Fibroblast of the conjunctiva (primary cell): ENCODE results near the gene ESRRB.

Source experiments
- DNase-seq: peaks from one replicate; pipeline ENCODE4 v3.0.0-alpha.2; 2010; ENCODE audit warnings: low read depth

Gene ESRRB

DNA sequence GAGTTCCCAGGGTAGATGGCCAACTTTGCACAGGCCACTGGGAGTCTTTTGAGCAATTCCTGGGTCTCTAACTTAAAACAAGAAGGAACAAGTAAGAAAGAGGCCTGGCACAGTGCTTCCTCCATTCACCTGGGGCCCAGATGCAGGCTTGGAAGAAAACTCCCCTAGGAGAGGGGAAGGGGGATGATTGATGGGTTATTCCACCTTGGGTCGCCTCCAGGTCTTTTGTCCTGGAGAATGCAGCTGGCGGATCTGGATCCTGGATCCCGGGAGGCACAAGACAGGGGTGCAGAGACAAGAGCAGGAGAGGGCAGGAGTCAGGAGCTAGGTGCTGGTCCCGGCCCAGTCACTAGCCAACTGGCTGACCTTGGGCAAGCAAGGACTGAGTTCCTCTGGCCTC is 74.5 kb downstream of the ESRRB start:
- DNase-seq: no peak

DNA sequence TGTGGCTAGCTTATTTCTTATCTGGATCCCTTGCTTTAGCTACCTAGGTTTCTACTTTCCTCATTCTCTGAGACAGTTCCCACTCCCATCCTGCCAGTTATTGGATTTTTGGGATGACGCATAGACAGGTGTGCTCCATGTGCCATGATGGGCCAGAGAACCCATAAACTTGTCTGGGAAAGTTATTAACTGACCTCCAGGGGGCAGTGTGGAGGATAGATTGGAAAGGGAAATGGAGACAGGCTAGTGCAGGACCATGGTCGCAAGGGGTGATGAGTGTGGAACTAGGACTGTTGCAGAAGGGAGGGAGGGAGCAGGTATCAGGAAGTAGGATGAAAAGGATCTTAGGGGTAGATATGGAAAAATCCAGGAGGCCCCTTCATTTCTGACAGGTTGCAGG is 80.3 kb downstream of the ESRRB start:
- no peak for DNase-seq

DNA sequence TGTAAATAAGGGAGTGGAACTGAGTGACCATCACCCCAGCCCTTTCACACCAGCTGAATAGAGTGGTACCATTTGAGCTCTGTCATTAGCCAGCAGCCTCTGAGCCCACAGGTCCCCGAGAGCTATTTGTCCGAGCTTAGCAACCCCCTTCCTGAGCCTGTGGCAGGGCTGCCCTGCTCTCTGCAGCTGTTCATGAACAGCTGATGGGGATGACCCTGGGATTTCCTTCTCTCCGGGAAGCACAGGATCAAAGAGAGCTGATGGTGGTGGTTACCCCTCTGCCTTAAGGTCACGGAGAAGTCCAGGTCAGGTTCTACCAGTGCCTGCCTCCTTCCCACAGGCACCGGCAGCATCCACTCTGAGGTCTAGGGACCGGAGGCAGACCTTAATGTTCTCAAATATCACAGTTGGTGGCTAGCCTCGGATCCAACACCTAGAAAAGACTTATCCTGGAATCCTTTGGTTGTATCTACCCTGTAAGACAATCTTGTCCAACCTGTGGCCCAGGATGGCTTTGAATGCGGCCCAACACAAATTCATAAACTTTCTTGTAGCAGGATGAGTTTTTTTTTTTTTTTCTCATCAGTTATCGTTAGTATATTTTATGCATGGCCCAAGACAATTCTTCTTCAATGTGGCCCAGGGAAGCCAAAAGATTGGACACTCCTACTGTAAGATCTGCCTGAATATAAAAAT is 81.1 kb downstream of the ESRRB start:
- DNase-seq: no peak

DNA sequence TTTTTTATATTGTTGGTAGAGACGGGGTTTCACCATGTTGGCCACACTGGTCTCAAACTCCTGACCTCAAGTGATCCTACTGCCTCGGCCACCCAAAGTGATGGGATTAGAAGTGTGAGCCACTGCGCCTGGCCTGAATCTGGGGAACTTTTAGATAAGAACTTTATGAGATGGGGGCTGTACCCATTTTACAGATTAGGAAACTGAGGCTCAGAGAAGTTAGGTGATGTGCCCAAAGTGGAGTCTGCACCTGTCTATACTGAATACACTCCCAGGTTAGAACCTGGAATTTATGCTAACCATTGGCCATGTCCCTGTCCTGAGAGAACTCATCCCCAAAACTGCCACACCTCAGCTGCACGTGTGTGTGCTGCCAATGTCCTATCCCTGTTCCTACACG is 81.9 kb downstream of the ESRRB start:
- DNase-seq: no peak

DNA sequence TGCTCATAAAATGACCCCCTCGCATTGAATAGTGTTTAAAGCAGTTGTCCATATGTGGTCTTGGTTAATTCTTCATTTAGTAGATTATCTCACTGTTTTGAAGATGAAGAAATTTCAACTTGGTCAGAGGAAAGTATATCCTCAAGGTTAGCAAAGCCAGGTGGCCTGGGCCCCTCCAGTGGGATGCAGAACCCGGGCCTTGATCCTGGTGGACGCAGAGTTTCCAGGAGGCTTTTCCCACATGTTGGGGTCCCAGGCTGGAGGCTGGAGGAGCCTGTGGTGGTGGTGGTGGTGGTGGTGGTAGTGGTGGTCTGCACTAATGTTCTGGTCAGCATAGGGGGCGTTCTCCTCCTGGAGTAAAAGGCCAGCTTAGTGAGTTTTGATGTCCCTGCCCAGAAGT is 85.9 kb downstream of the ESRRB start:
- no peak for DNase-seq

DNA sequence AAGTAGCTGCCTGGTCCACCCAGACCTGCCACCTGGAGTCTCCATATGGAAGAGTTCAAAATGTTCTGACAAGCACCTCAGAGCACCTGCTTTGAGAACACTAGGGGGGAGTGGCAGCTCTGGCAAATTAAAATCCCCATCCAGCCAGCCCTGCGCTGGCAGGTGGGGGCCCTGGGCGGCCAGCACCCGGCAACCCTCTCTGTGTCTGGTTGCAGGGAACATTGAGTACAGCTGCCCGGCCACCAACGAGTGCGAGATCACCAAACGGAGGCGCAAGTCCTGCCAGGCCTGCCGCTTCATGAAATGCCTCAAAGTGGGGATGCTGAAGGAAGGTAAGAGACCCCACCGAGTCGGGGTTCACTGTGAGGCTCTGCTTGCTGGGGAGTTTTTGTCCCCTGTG is 86.4 kb downstream of the ESRRB start:
- DNase-seq: no peak

DNA sequence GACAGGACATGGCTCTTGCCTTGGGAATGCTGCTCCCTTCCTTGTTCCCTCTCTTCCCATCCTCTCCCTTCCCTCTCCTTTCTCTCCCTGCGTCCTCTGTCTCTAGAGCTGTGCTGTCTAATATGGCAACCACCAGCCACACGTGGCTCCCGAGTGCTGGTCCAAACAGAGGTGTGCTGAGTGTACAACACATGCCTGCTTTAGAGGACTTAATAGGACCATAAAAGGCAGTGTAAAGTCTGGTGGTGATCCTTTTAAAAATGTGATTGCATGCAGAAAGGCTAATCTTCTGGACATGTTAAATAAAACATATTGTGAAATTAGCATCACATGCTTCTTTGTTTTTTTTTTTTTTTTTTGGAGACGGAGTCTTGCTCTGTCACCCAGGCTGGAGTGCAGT is 87.2 kb downstream of the ESRRB start:
- no peak for DNase-seq

DNA sequence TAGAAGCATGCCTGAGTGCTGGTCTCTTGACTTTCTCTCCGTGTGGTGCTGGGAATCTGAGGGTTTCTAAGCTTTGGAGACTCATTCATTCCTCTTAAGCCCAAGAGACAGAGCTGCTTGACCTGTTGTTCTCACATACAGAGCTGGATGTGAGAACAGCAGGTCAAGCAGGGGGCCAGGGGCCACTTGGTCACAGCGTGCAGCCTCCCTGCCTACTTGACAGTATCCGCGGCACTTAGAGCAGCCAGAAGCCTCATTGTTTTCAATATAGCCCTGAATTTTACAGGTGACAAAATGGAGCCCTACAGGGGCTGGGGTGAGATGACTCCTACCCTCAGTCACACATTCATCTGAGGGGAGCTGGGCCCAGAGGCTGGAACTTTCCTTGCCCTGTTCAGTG is 88.9 kb downstream of the ESRRB start:
- DNase-seq: no peak

DNA sequence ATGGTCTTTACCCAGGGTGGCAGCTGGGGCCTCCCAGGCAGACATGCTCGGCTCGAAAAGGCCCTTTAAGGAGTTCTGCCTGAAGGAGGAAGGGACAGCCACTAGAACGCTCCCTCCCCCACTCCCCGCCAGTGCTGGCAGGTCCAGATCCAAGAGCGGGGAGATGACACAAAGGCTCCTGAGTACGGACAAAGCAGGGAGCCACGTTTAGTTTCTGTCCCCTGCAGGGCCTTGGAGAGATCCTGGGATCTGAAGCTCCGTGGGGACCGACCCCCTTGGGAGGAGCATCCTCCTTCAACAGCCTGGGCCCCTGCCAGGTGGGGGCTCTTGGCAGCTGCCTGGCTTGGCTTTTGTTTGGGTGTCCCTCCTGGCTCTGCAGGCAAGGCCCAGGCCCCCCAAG is 89.7 kb downstream of the ESRRB start:
- no peak for DNase-seq

DNA sequence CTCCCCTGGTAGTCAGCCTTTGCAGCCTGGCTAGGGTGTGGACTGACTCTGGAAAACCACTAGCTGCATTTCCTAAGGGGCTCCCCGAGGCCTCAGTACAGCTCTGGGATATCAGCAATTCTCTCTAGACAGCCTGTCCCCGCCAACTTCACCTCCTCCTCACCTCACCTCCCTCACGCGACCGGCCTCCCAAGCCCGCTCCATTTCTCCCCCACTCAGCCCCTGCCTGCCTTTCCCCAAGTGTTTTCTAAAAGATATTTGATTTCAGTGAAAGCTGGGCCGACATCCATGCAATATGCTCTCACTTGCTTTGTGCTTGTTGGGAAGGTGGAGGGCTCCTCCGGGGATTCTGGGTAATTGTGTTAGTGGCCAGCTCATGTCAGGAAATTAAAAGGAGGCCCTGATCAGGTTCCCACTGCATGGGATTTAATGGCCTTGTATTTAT is 91.8 kb downstream of the ESRRB start:
- no peak for DNase-seq

DNA sequence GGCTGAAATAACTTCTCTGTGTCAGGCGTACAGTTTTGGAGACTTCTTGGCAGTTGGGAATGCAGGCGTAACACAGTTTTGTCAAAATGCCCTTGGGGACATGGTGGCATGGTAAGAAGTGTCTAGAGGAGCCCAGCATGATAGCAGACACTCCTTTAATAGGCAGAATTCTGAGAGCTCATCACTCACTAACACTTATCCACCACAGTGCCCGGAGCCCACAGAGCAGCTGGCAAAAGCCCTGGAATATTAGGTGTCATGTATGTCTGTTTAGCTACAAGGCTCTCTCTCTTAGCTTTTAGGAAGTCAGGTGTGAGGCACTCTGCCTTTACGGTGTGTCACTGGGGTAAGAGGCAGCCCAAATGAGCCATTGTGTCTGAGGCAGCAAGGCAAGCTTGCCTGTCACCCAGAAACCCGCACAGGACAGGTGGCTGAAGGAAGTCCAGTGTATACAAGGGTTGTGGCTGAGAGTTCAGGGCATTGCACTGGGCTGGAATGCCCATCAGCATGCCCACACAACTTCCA is 96.3 kb downstream of the ESRRB start:
- DNase-seq: no peak

DNA sequence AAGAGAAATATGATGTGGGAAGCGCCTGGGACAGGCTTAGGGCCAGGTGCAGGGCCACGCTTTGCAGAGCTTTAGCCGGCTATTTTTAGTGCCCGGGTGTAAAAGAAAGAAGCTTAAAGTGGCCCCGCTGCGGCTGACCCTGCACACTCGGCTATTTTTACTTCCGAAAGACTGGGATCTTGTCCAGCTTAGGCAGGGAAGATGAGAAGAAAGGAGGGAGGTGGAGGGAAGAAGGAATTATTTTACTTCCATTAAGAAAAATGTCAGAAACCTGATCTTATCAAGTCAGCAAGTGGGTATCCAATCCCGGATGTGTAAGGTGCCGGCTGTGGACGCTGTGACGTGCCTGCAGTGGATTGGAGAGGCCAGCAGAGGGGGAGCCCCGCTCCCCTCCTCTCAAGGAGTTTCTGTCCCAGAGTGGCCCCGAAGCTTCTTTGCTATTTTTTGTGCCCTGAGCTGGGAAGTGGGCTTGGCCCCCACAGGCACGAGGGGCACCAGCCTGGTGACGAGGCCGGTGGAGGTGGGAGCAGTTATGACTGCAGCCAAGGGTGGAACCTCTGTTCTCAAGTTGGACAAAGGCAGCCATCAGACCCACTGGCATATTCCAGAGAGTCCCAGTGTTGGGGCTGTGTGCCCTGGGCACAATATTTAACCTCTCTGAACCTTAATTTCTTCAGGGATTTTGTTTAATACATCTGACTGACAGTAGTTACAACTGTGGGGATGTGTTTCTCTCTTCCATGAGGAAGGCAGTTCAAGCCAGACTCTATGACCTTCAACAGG is 97.7 kb downstream of the ESRRB start:
- no peak for DNase-seq

DNA sequence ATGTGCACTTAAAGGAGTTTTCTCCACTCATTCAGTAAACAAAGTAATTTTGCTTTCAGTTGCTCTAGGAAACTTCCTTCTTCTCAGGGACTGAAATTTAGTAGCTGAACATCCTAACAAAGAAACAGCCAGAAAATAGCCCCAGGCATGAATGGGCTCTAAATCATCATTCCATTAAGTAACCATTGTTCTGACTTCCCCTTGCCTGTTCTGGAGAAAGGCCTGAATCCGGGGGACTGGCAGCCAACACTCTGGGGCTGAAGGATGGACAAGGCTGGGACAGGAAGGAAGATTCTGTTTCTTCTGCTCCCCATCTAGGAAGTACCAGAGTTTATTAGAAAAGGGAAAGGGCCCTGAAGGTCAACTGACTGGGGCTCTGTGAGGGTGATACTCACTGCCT is 104.5 kb downstream of the ESRRB start:
- no peak for DNase-seq

DNA sequence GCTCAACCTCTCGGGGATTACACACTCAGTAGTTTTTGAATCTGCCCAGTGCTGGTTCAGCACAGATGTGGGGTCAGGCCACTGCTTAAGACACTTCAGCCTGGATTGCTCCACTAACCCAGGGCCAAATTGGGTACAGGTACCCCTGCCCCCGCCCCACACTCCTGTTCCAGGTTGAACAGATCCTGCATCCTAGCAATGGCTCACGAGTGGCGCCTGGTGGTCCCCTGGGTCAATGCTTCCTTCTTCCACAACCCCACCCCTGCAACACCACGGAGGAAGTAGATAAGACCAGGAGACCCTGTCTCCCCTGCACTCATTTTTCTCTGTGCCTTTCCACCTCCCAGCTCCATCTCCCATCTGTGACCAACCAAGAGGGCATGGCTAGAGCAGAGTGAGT is 108.4 kb downstream of the ESRRB start:
- no peak for DNase-seq

DNA sequence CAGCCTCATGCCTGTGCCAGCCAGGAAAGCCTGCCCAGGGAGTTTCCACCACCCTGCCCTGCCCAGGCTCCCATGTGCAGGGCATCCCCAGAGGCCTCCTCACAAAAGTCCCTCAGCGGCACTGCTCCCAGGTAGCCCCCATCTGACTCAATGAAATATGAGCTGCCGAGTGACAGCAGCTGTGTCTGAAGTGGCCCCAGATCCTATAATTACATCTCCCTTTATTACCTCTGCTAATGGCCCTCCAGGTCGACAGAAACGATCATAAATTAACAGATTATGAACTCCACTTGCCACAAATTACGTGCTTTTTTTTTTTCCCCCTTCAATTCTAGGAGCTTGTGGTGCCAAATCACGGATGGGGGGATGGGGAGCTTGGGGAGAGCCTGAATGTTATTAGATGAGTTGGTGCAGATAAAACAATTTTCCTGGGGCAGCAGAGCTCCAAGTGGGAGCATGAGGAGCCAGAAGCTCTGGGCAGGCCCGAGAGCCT is 110.4 kb downstream of the ESRRB start:
- DNase-seq: no peak

DNA sequence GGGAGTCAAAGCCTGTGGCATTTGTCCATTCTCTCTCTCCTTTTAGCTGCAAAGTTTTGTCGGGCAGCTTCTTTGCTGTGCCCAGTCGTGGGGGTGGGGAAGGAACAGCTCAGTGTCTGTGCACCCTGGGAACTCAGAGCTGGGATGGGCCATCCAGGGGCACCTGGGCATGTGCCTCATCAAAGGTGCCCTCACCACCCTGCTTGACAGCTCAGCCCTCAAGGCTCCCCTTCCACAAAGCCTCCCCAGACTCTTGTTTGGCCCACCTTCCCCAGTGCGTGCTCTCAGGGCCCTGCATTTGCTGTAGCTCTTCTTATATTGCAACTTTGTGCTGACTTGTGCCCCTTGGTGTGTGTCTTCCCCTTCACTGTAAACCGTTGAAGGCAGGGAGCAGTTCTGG is 112.6 kb downstream of the ESRRB start:
- DNase-seq: no peak

DNA sequence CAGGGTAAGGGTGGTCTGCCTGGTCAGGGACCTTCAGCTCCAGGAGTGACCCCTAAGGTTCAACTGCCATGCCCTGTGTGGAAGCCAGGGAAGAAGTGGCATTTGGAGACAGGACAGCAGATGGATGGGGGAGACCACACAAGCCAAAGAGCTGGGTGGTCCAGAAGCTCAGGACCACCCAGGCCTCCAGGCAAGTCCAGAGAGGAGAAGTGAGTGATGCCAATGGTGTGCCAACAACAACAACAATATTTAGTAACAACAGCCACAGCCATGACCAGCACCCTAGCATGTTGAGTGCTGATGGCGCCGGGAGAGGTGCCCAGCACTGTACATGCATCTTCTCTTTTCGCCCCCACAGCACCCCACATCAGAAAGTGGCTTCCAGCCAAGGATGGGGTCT is 113.7 kb downstream of the ESRRB start:
- no peak for DNase-seq

DNA sequence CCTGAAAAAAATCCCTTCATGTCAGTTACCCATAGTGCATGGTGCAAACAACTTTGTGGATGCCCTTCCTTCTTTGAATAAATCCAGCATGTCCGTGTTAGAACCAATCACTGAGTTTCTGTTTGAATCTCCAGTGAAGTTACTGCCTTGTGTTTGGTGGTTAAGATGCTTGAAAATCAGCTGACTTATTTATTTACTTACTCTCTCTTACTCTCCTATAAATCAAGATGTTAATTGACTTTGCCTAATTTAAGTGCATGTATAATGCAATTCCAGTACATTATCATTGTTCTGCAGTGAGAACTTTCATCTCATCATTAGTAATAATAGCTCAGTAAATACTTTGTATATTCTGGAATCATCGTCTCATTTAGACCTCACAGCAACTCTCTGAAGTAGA is 114.2 kb downstream of the ESRRB start:
- DNase-seq: no peak

DNA sequence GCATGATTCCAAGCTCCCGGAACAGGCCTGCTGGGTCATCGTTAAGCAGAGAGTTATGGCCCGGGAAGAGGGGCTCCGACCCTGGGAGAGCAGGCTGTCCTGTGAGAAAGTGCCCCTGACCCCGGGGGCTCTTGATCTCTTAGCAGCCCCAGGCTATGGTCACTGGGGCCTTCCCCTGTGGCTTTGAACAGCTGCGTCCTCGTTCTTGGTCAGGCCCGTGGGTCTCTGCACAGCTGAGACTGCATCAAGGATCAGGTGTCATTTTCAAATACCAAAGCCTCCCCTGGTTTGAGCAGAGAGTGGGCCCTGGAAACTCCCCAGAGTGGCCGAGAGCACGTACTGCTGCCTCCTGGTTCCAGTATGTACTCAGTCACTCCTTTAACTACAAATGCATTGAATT is 114.8 kb downstream of the ESRRB start:
- DNase-seq: no peak

DNA sequence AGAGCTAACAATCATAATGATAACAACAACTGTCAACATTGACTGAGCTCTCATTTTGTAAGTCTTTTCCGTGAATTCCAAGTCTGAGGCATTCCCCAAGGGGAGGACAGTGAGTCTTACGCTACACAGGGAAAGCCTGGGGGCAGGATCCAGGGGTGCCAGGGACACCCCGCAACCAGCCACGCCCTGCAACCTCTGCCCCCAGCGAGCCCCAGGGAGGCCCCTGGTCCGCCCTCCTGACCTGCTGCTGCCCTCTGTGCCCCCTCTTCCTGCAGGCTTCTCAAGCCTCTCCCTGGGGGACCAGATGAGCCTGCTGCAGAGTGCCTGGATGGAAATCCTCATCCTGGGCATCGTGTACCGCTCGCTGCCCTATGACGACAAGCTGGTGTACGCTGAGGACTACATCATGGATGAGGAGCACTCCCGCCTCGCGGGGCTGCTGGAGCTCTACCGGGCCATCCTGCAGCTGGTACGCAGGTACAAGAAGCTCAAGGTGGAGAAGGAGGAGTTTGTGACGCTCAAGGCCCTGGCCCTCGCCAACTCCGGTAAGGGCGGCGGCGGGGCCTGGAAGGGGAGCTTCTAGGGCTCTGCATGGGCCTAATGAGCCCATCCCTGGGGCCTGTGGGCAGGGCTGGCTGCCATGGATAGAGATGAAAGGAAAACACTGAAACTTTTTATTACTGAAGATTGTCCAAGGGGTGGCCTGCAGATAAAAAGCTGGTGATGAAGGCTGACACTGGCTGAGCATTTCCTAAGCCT is 115.4 kb downstream of the ESRRB start:
- DNase-seq: no peak

DNA sequence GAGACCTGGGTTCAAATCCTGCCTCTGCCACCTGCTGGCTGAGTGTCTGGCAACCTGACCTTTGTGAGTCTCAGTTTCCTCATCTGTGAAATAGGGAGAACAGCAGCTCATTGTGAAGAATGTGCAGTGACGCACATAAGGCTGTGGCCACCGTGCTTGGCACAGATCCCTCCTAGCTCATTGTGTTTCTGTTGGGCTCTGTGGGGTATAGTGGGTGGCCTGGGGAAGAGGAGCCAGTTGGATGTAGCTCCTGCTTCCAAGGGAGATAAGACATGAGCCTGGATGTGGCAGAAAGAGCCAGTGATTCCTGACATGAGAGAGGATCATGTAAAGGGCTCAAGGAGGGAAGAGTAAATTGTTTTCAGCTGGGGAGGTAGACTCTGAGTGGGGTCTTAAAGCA is 120.0 kb downstream of the ESRRB start:
- DNase-seq: no peak

DNA sequence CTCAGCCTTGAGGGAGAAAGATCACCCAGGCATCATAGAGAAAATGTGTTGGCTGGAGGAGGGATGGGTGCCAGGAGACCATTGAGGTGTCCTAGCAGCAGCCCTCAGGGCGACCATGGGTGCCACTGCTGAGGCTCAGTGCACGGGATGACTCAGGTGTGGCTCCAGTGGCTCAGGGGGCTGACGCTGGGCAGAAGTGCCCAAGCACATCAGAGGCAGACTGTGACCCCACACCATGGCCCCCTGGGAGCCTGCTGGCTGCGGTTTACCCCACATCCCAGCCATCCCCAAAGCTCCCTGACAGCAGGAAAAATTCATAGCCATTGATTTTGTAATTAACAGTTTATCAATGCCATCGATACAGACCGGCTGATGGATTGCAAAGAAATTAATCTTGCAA is 120.7 kb downstream of the ESRRB start:
- DNase-seq: no peak
